ENCODE measurements around the gene WNT2B. TPM values are rescaled to one million over a fixed set of nuclear protein-coding genes. Genes with fewer than 3 reads are reported as not detected.

The WNT2B gene
- total RNA-seq, 1 experiment from 2014 or later = 1.2 TPM

DNA sequence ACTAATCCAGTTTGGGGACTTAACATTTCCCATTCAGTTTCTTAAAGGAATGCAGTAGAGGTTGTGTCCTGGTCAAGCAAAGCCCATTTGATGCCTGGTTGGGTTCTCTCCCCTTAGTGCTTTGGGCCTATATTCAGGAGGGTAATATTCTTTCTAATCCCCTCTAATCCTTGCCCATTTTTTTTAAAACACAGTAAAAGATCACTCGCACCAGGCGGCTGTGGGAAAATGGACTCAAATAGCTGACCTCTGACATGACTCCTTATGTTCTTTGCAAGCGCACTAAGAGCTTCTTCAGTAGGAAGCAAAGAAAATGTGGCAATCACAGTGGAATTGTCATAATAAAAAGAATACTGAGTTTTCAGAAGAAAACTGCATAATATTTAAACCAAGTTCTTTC lies 49.9 kb downstream of the WNT2B start:
- Mint-ChIP-seq H3K36me3 (peaks cover 3% of the 10 kb centered on the region; the same call in 1 of the 2 replicates), H3K27ac (no peak overlapping the region), H3K27me3 (ENCODE audit: low read depth) (no peaks in the 10 kb centered on the region), H3K4me3 (no peak overlapping the region), H3K4me1 (no peaks in the 10 kb centered on the region), H3K9me3 (no peaks in the 10 kb centered on the region)
- no peak for TF ChIP-seq ZNF232 (CRISPR knock-in tag; IDR thresholded peaks at IDR 0.05)
- no peak for TF ChIP-seq STAT6 (CRISPR knock-in tag; conservative IDR thresholded peaks at IDR 0.05; ENCODE audit: low read depth)
- no peak for TF ChIP-seq TEAD1 (CRISPR knock-in tag; IDR thresholded peaks at IDR 0.05)
- TF ChIP-seq, protein P1, sequence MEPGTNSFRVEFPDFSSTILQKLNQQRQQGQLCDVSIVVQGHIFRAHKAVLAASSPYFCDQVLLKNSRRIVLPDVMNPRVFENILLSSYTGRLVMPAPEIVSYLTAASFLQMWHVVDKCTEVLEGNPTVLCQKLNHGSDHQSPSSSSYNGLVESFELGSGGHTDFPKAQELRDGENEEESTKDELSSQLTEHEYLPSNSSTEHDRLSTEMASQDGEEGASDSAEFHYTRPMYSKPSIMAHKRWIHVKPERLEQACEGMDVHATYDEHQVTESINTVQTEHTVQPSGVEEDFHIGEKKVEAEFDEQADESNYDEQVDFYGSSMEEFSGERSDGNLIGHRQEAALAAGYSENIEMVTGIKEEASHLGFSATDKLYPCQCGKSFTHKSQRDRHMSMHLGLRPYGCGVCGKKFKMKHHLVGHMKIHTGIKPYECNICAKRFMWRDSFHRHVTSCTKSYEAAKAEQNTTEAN (CRISPR knock-in tag; IDR thresholded peaks at IDR 0.05) = no peak
- no peak for TF ChIP-seq MLX (CRISPR knock-in tag; IDR thresholded peaks at IDR 0.05)
- no peak for TF ChIP-seq CDX4 (CRISPR knock-in tag; IDR thresholded peaks at IDR 0.05; ENCODE audit: borderline replicate concordance)
- TF ChIP-seq HMGXB4 (CRISPR knock-in tag; IDR thresholded peaks at IDR 0.05) = no peak
- no peak for TF ChIP-seq SMAD3 (CRISPR knock-in tag; IDR thresholded peaks at IDR 0.05; ENCODE audit: borderline replicate concordance)
- TF ChIP-seq, protein P2, sequence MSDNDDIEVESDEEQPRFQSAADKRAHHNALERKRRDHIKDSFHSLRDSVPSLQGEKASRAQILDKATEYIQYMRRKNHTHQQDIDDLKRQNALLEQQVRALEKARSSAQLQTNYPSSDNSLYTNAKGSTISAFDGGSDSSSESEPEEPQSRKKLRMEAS (CRISPR knock-in tag; IDR thresholded peaks at IDR 0.05) = no peak
- TF ChIP-seq, protein P3, sequence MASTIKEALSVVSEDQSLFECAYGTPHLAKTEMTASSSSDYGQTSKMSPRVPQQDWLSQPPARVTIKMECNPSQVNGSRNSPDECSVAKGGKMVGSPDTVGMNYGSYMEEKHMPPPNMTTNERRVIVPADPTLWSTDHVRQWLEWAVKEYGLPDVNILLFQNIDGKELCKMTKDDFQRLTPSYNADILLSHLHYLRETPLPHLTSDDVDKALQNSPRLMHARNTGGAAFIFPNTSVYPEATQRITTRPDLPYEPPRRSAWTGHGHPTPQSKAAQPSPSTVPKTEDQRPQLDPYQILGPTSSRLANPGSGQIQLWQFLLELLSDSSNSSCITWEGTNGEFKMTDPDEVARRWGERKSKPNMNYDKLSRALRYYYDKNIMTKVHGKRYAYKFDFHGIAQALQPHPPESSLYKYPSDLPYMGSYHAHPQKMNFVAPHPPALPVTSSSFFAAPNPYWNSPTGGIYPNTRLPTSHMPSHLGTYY (CRISPR knock-in tag; IDR thresholded peaks at IDR 0.05) = no peak
- no peak for TF ChIP-seq IRF1 (CRISPR knock-in tag; IDR thresholded peaks at IDR 0.05)
- no peak for TF ChIP-seq FOXJ3 (CRISPR knock-in tag; IDR thresholded peaks at IDR 0.05; ENCODE audit: borderline replicate concordance)
- no peak for TF ChIP-seq ZNF396 (CRISPR knock-in tag; IDR thresholded peaks at IDR 0.05; ENCODE audit: borderline replicate concordance)
- no peak for TF ChIP-seq HMGA2 (CRISPR knock-in tag; IDR thresholded peaks at IDR 0.05)
- TF ChIP-seq, protein P4, sequence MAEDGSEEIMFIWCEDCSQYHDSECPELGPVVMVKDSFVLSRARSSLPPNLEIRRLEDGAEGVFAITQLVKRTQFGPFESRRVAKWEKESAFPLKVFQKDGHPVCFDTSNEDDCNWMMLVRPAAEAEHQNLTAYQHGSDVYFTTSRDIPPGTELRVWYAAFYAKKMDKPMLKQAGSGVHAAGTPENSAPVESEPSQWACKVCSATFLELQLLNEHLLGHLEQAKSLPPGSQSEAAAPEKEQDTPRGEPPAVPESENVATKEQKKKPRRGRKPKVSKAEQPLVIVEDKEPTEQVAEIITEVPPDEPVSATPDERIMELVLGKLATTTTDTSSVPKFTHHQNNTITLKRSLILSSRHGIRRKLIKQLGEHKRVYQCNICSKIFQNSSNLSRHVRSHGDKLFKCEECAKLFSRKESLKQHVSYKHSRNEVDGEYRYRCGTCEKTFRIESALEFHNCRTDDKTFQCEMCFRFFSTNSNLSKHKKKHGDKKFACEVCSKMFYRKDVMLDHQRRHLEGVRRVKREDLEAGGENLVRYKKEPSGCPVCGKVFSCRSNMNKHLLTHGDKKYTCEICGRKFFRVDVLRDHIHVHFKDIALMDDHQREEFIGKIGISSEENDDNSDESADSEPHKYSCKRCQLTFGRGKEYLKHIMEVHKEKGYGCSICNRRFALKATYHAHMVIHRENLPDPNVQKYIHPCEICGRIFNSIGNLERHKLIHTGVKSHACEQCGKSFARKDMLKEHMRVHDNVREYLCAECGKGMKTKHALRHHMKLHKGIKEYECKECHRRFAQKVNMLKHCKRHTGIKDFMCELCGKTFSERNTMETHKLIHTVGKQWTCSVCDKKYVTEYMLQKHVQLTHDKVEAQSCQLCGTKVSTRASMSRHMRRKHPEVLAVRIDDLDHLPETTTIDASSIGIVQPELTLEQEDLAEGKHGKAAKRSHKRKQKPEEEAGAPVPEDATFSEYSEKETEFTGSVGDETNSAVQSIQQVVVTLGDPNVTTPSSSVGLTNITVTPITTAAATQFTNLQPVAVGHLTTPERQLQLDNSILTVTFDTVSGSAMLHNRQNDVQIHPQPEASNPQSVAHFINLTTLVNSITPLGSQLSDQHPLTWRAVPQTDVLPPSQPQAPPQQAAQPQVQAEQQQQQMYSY (CRISPR knock-in tag; IDR thresholded peaks at IDR 0.05) = no peak
- TF ChIP-seq ZNF121 (CRISPR knock-in tag; IDR thresholded peaks at IDR 0.05) = no peak
- TF ChIP-seq, protein P5, sequence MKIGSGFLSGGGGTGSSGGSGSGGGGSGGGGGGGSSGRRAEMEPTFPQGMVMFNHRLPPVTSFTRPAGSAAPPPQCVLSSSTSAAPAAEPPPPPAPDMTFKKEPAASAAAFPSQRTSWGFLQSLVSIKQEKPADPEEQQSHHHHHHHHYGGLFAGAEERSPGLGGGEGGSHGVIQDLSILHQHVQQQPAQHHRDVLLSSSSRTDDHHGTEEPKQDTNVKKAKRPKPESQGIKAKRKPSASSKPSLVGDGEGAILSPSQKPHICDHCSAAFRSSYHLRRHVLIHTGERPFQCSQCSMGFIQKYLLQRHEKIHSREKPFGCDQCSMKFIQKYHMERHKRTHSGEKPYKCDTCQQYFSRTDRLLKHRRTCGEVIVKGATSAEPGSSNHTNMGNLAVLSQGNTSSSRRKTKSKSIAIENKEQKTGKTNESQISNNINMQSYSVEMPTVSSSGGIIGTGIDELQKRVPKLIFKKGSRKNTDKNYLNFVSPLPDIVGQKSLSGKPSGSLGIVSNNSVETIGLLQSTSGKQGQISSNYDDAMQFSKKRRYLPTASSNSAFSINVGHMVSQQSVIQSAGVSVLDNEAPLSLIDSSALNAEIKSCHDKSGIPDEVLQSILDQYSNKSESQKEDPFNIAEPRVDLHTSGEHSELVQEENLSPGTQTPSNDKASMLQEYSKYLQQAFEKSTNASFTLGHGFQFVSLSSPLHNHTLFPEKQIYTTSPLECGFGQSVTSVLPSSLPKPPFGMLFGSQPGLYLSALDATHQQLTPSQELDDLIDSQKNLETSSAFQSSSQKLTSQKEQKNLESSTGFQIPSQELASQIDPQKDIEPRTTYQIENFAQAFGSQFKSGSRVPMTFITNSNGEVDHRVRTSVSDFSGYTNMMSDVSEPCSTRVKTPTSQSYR (CRISPR knock-in tag; IDR thresholded peaks at IDR 0.05) = no peak
- no peak for TF ChIP-seq ZNF263 (CRISPR knock-in tag; IDR thresholded peaks at IDR 0.05; ENCODE audit: low read depth)
- ChIA-PET CTCF (interaction anchor here (1.0 kb wide), 1 partner anchor 168 kb away, joined by 3 read pairs; no protein-coding TSS in a partner anchor), POLR2A (interaction anchor here (0.8 kb wide), 1 partner anchor 50 kb away, joined by 3 read pairs; the partner anchor contains the start of gene WNT2B)
- DNase-seq (ENCODE audit: low spot score) (no peak), ATAC-seq (no peak)

Data from WTC11 (cell line).